Karpas-422 (cell line): ENCODE measurements around the gene CARS1. TPM values are rescaled to one million over a fixed set of nuclear protein-coding genes. Genes with fewer than 3 reads are reported as not detected.

Source experiments
- DNase-seq: peaks from one replicate; pipeline ENCODE4 v3.0.0-alpha.2; 2015
- H2AFZ ChIP-seq: fragments of 200-600 bp; sonication (generic); 2 replicates; pipeline ENCODE4 v1.6.1; 2014; ENCODE audit warnings: antibody characterized with exemption, low read length, mixed read lengths
- H3K27ac ChIP-seq: fragments of 200-600 bp; sonication (generic); 2 replicates; pipeline ENCODE4 v1.5.1; 2014; ENCODE audit warnings: mild to moderate bottlenecking, low read length, moderate library complexity
- H3K27me3 ChIP-seq: fragments of 200-600 bp; sonication (generic); 2 replicates; pipeline ENCODE4 v1.6.1; 2014; ENCODE audit warnings: low read length, mixed read lengths
- H3K36me3 ChIP-seq: fragments of 200-600 bp; sonication (generic); 2 replicates; pipeline ENCODE4 v1.6.1; 2014; ENCODE audit warnings: low read length, mixed read lengths; ENCODE audit not compliant: insufficient read depth
- H3K4me1 ChIP-seq: fragments of 200-600 bp; sonication (generic); 2 replicates; pipeline ENCODE4 v1.6.1; 2014; ENCODE audit warnings: mild to moderate bottlenecking, low read length, mixed read lengths
- H3K4me2 ChIP-seq: fragments of 200-600 bp; sonication (generic); 2 replicates; pipeline ENCODE4 v1.6.1; 2014; ENCODE audit warnings: low read length, low read depth, mild to moderate bottlenecking; ENCODE audit not compliant: poor library complexity, severe bottlenecking
- H3K4me3 ChIP-seq: fragments of 200-600 bp; sonication (generic); 2 replicates; pipeline ENCODE4 v1.5.1; 2014; ENCODE audit warnings: mild to moderate bottlenecking, antibody characterized with exemption, low read length, mixed read lengths
- H3K79me2 ChIP-seq: fragments of 200-600 bp; sonication (generic); 2 replicates; pipeline ENCODE4 v1.6.1; 2014; ENCODE audit warnings: mild to moderate bottlenecking, low read length, mixed read lengths
- H3K9ac ChIP-seq: fragments of 200-600 bp; sonication (generic); 2 replicates; pipeline ENCODE4 v1.6.0; 2014; ENCODE audit warnings: low read length
- H3K9me2 ChIP-seq: fragments of 200-600 bp; sonication (generic), shearing (Covaris generic); replicated peaks from 2 replicates; pipeline ENCODE4 v1.6.0; 2014; ENCODE audit warnings: mild to moderate bottlenecking, low read length, moderate library complexity; ENCODE audit not compliant: insufficient read depth
- H3K9me3 ChIP-seq: fragments of 300-700, 200-600 bp; sonication (generic); 2 replicates; pipeline ENCODE4 v1.6.1; 2014; ENCODE audit warnings: low read length, mixed read lengths
- H4K20me1 ChIP-seq: fragments of 200-600 bp; sonication (generic); 2 replicates; pipeline ENCODE4 v1.6.1; 2014; ENCODE audit warnings: mild to moderate bottlenecking, antibody characterized with exemption, low read length, low read depth; ENCODE audit not compliant: insufficient read depth
- total RNA-seq: library from RNA; depleted of rRNA; stranded (reverse); fragments of >200 nt; shearing (Covaris generic); gene quantifications from 2 replicates; pipeline ENCODE4 v1.2.3, GENCODE V29; 2014; ENCODE audit warnings: low replicate concordance

The CARS1 gene
- total RNA-seq, 1 experiment from 2014 or later, result 55.8 TPM

DNA sequence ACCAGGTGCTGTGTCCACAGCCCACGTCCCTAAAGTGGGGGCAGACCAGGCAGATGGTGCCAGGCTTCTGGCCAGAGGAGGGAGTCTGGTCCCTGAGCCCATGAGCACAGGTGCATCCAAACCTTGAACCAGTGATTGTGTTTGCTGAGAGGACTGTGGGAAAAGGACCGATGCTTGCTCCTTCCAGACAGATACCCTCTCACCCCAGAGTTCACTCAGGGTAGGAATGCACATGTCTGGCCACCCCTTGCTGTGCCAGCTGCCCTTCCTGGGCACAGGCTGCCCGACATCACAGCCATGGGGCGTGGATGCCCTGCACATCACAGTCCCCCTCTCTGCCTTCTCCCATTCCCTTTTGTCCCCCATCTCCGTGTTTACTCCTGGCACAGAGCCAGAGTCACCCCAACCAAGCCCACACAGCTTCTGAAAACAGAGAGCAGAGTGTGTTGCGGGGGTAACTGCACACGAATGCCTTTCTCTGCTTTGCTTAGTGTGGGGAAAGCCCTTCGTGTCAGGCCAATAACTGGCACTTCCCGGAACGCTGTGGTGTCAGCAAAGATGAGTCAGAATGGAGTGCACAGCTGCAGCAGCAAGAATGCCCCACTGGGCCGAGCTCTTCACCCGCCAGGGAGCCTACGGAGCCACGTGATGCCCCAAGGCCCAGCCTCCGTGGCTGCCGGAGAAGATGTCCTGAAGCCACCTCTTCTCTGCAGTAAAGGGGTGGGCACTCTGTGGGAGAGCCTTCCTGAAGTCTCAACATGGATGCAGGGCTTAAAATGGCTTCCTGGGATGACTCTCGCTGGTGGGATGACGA lies 7.6 kb downstream of the CARS1 start:
- Histone ChIP-seq H3K36me3 (no peaks in the 10 kb centered on the region), H3K4me3 (peak overlapping the region; percentile 61), H3K4me1 (peaks cover 53% of the 10 kb centered on the region), H3K9ac (peak overlapping the region; percentile 72), H3K27me3 (no peaks in the 10 kb centered on the region), H2AFZ (no peak overlapping the region), H3K9me2 (no peaks in the 10 kb centered on the region), H3K79me2 (peaks cover 86% of the 10 kb centered on the region), H4K20me1 (peaks cover 13% of the 10 kb centered on the region; the same call in 1 of the 2 replicates), H3K4me2 (peak overlapping the region; percentile 91), H3K9me3 (no peaks in the 10 kb centered on the region), H3K27ac (peak overlapping the region; percentile 88)
- DNase-seq, result peak; percentile 91

DNA sequence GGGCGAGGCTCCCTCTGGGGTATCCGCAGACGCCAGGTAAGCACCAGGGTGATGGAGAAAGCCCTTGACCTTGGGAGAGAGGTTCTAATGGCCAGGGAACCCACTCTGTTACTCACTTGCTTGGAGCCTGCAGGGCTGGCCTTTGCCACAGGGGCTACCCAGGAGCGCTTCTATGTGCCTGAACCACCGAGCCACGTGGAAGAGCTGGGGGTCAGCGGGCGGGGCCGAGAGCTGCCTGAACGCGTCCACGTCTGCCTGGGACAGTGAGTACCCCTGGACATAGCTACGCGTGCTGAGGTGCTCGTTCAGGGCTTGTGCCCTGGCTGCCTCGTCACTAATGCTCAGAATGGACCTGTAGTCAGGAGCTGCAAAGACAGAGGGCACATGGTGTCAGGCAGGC lies 9.6 kb downstream of the CARS1 start:
- H3K9me2 ChIP-seq, result no peaks in the 10 kb centered on the region
- H3K4me2 ChIP-seq, result no peak overlapping the region
- H3K79me2 ChIP-seq, result peaks cover 88% of the 10 kb centered on the region
- peaks cover 19% of the 10 kb centered on the region; the same call in 1 of the 2 replicates for H4K20me1 ChIP-seq
- no peak overlapping the region for H3K27ac ChIP-seq
- no peak for DNase-seq
- H3K9me3 ChIP-seq, result no peaks in the 10 kb centered on the region
- no peak overlapping the region for H3K9ac ChIP-seq
- H3K4me1 ChIP-seq, result peaks cover 37% of the 10 kb centered on the region
- H3K36me3 ChIP-seq, result no peaks in the 10 kb centered on the region
- no peak overlapping the region for H3K4me3 ChIP-seq
- no peaks in the 10 kb centered on the region for H3K27me3 ChIP-seq
- H2AFZ ChIP-seq, result no peak overlapping the region

GRCh38 chr11:3046641-3047040 lies 10.6 kb downstream of the CARS1 start:
- peaks cover 18% of the 10 kb centered on the region; the same call in 1 of the 2 replicates for H4K20me1 ChIP-seq
- H3K9me3 ChIP-seq, result no peaks in the 10 kb centered on the region
- H2AFZ ChIP-seq, result no peak overlapping the region

DNA sequence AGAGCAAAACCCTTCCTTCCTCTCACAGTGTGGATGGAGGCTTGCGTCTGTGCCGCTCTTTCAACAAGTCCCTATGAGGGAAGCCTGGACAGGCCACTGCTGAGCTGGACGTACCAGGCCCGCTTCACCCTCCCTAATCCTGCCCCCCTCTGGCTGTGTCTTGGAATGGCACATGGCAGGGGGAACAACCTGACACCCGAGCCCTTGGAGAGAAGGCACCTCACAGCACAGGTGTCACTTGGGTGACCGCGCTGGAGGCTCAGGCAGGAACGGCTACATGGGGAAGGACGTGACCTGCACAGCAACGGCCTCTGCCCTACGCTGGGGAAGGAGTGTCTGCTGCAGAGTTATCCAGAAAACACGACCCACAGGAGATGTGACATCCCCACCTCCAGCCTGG lies 11.0 kb downstream of the CARS1 start:
- Histone ChIP-seq H3K4me2 (no peak overlapping the region), H3K4me1 (peaks cover 22% of the 10 kb centered on the region), H3K9ac (no peak overlapping the region), H3K9me3 (no peaks in the 10 kb centered on the region), H2AFZ (no peak overlapping the region), H3K27ac (no peak overlapping the region), H3K36me3 (no peaks in the 10 kb centered on the region), H3K4me3 (no peak overlapping the region), H3K79me2 (peaks cover 78% of the 10 kb centered on the region), H4K20me1 (peaks cover 18% of the 10 kb centered on the region; the same call in 1 of the 2 replicates), H3K9me2 (no peaks in the 10 kb centered on the region), H3K27me3 (no peaks in the 10 kb centered on the region)
- DNase-seq, result no peak

More at GRCh38 chr11:3046641-3047040, 10.6 kb downstream of the CARS1 start:
- Histone ChIP-seq H3K9me2 (no peaks in the 10 kb centered on the region), H3K36me3 (no peaks in the 10 kb centered on the region), H3K27me3 (no peaks in the 10 kb centered on the region), H3K79me2 (peaks cover 82% of the 10 kb centered on the region), H3K4me3 (no peak overlapping the region), H3K27ac (no peak overlapping the region), H3K9ac (no peak overlapping the region), H3K4me2 (no peak overlapping the region), H3K4me1 (peaks cover 27% of the 10 kb centered on the region)
- no peak for DNase-seq

- Histone ChIP-seq H4K20me1 (peaks cover 18% of the 10 kb centered on the region; the same call in 1 of the 2 replicates), H3K79me2 (peaks cover 65% of the 10 kb centered on the region)
Measured at GRCh38 chr11:3044915-3045314, 12.3 kb downstream of the CARS1 start.

GRCh38 chr11:3044004-3044403 lies 13.2 kb downstream of the CARS1 start:
- no peak overlapping the region for H3K27ac ChIP-seq
- no peak overlapping the region for H3K9ac ChIP-seq
- H3K9me2 ChIP-seq, result no peaks in the 10 kb centered on the region
- H3K36me3 ChIP-seq, result no peaks in the 10 kb centered on the region
- no peak overlapping the region for H3K4me2 ChIP-seq
- no peaks in the 10 kb centered on the region for H3K27me3 ChIP-seq
- H3K4me1 ChIP-seq, result peaks cover under 1% of the 10 kb centered on the region
- H4K20me1 ChIP-seq, result peaks cover 12% of the 10 kb centered on the region; the same call in 1 of the 2 replicates
- no peak overlapping the region for H2AFZ ChIP-seq
- no peaks in the 10 kb centered on the region for H3K9me3 ChIP-seq
- no peak overlapping the region for H3K4me3 ChIP-seq
- peaks cover 56% of the 10 kb centered on the region for H3K79me2 ChIP-seq
- no peak for DNase-seq

More at GRCh38 chr11:3044915-3045314, 12.3 kb downstream of the CARS1 start:
- no peak overlapping the region for H3K4me2 ChIP-seq
- H3K36me3 ChIP-seq, result no peaks in the 10 kb centered on the region
- no peak for DNase-seq
- no peak overlapping the region for H3K9ac ChIP-seq
- no peaks in the 10 kb centered on the region for H3K9me2 ChIP-seq
- no peaks in the 10 kb centered on the region for H3K9me3 ChIP-seq
- no peak overlapping the region for H3K4me3 ChIP-seq
- no peaks in the 10 kb centered on the region for H3K27me3 ChIP-seq
- peaks cover 9% of the 10 kb centered on the region for H3K4me1 ChIP-seq
- no peak overlapping the region for H2AFZ ChIP-seq
- no peak overlapping the region for H3K27ac ChIP-seq

GRCh38 chr11:3043315-3043871 lies 13.8 kb downstream of the CARS1 start:
- no peak overlapping the region for H3K27ac ChIP-seq
- no peak overlapping the region for H3K4me3 ChIP-seq
- DNase-seq, result no peak
- no peaks in the 10 kb centered on the region for H3K4me1 ChIP-seq
- no peaks in the 10 kb centered on the region for H3K9me2 ChIP-seq
- H3K79me2 ChIP-seq, result peaks cover 50% of the 10 kb centered on the region
- peaks cover 12% of the 10 kb centered on the region; the same call in 1 of the 2 replicates for H4K20me1 ChIP-seq
- no peak overlapping the region for H3K4me2 ChIP-seq
- H3K9me3 ChIP-seq, result no peaks in the 10 kb centered on the region
- H3K36me3 ChIP-seq, result peaks cover under 1% of the 10 kb centered on the region; the same call in 1 of the 2 replicates
- no peak overlapping the region for H3K9ac ChIP-seq
- H2AFZ ChIP-seq, result no peak overlapping the region
- no peaks in the 10 kb centered on the region for H3K27me3 ChIP-seq
